H9 (cell line): ENCODE results near the gene AZGP1. TPM values are rescaled to one million over a fixed set of nuclear protein-coding genes. Genes with fewer than 3 reads are reported as not detected.

Source experiments
- DNase-seq: peaks from one replicate; pipeline ENCODE4 v3.0.0-alpha.2; 2017
- H2AFZ ChIP-seq: one replicate; pipeline ENCODE4 v1.6.1; 2013; ENCODE audit warnings: mild to moderate bottlenecking, low read length, control low read depth, moderate library complexity
- H2AK5ac ChIP-seq: 2 replicates; pipeline ENCODE4 v1.6.1; 2013; ENCODE audit warnings: low read length, control low read depth, mixed read lengths; ENCODE audit not compliant: insufficient read length
- H2BK120ac ChIP-seq: one replicate; pipeline ENCODE4 v1.6.1; 2013; ENCODE audit warnings: low read depth, mild to moderate bottlenecking, low read length, control low read depth, inconsistent platforms; ENCODE audit not compliant: poor library complexity, severe bottlenecking
- H2BK12ac ChIP-seq: 2 replicates; pipeline ENCODE4 v1.6.1; 2013; ENCODE audit warnings: low read length, control low read depth, mixed read lengths, low read depth; ENCODE audit not compliant: insufficient read length
- H2BK15ac ChIP-seq: 2 replicates; pipeline ENCODE4 v1.6.1; 2013; ENCODE audit warnings: low read depth, low read length, control low read depth
- H2BK20ac ChIP-seq: one replicate; pipeline ENCODE4 v1.6.1; 2013; ENCODE audit warnings: low read depth, mild to moderate bottlenecking, low read length, control low read depth, inconsistent platforms; ENCODE audit not compliant: poor library complexity, severe bottlenecking
- H2BK5ac ChIP-seq: 2 replicates; pipeline ENCODE4 v1.6.1; 2013; ENCODE audit warnings: low read length, control low read depth, mixed read lengths; ENCODE audit not compliant: insufficient read length
- H3K14ac ChIP-seq: 2 replicates; pipeline ENCODE4 v1.6.1; 2013; ENCODE audit warnings: low read length, control low read depth; ENCODE audit not compliant: insufficient read depth
- H3K18ac ChIP-seq: 2 replicates; pipeline ENCODE4 v1.6.1; 2013; ENCODE audit warnings: low read depth, mild to moderate bottlenecking, mixed read lengths, low read length, control low read depth; ENCODE audit not compliant: insufficient read length
- H3K23ac ChIP-seq: 2 replicates; pipeline ENCODE4 v1.6.1; 2013; ENCODE audit warnings: low read length, control low read depth, mixed read lengths, low read depth; ENCODE audit not compliant: insufficient read length
- H3K23me2 ChIP-seq: 2 replicates; pipeline ENCODE4 v1.6.1; 2013; ENCODE audit warnings: low read depth, mild to moderate bottlenecking, mixed read lengths, low read length, control low read depth; ENCODE audit not compliant: insufficient read length, poor library complexity, severe bottlenecking
- H3K27ac ChIP-seq: 2 replicates; pipeline ENCODE4 v1.5.1; 2013; ENCODE audit warnings: low read length, control low read depth, mixed read lengths, low read depth; ENCODE audit not compliant: insufficient read length
- H3K27me3 ChIP-seq: 2 replicates; pipeline ENCODE4 v1.6.1; 2013; ENCODE audit warnings: low read length, control low read depth, inconsistent platforms; ENCODE audit not compliant: insufficient read depth
- H3K4ac ChIP-seq: 2 replicates; pipeline ENCODE4 v1.6.1; 2013; ENCODE audit warnings: low read depth, mild to moderate bottlenecking, control low read depth, inconsistent platforms, low read length, moderate library complexity
- H3K4me1 ChIP-seq: 2 replicates; pipeline ENCODE4 v1.6.1; 2013; ENCODE audit warnings: low read length, control low read depth, inconsistent platforms; ENCODE audit not compliant: insufficient read depth
- H3K4me2 ChIP-seq: 2 replicates; pipeline ENCODE4 v1.6.1; 2013; ENCODE audit warnings: low read length, control low read depth, mixed read lengths; ENCODE audit not compliant: insufficient read length, insufficient read depth
- H3K56ac ChIP-seq: 2 replicates; pipeline ENCODE4 v1.6.1; 2013; ENCODE audit warnings: low read depth, mild to moderate bottlenecking, mixed read lengths, low read length, control low read depth; ENCODE audit not compliant: insufficient read length
- H3K79me1 ChIP-seq: 2 replicates; pipeline ENCODE4 v1.6.1; 2013; ENCODE audit warnings: low read depth, mild to moderate bottlenecking, moderate library complexity, low read length, control low read depth, inconsistent platforms; ENCODE audit not compliant: insufficient read depth, poor library complexity, severe bottlenecking
- H3K79me2 ChIP-seq: 2 replicates; pipeline ENCODE4 v1.6.1; 2013; ENCODE audit warnings: low read length, control low read depth, inconsistent platforms; ENCODE audit not compliant: insufficient read depth
- H3K9ac ChIP-seq: 2 replicates; pipeline ENCODE4 v1.6.1; 2013; ENCODE audit warnings: low read length, control low read depth, mixed read lengths; ENCODE audit not compliant: insufficient read length; ENCODE audit errors: extremely low read depth
- H3K9me3 ChIP-seq: one replicate; pipeline ENCODE4 v1.6.1; 2013; ENCODE audit warnings: low read depth, low read length, inconsistent platforms; ENCODE audit not compliant: control insufficient read depth
- H3T11ph ChIP-seq: one replicate; pipeline ENCODE4 v1.6.1; 2013; ENCODE audit warnings: mild to moderate bottlenecking, low read length, control low read depth, inconsistent platforms
- H4K20me1 ChIP-seq: one replicate; pipeline ENCODE4 v1.6.1; 2013; ENCODE audit not compliant: control insufficient read depth, insufficient read length, insufficient read depth
- H4K5ac ChIP-seq: 2 replicates; pipeline ENCODE4 v1.6.1; 2013; ENCODE audit warnings: low read depth, mild to moderate bottlenecking, mixed read lengths, low read length, control low read depth; ENCODE audit not compliant: insufficient read length
- H4K8ac ChIP-seq: replicated peaks from 2 replicates; pipeline ENCODE4 v1.6.1; 2013; ENCODE audit warnings: low read length, control low read depth, mixed read lengths, low read depth; ENCODE audit not compliant: insufficient read length
- H4K91ac ChIP-seq: 2 replicates; pipeline ENCODE4 v1.6.1; 2013; ENCODE audit warnings: low read depth, mild to moderate bottlenecking, moderate library complexity, mixed read lengths, low read length, control low read depth; ENCODE audit not compliant: insufficient read length
- H3K27ac Mint-ChIP-seq, 3 experiments: 2 replicates in 2 of 3; 3 replicates in 1 of 3; pipeline ENCODE4 v1.8.0; 2020 to 2021; ENCODE audit warnings: mixed read lengths in 3 of 3, mild to moderate bottlenecking in 1 of 3, moderate library complexity in 1 of 3
- H3K27me3 Mint-ChIP-seq: 2 replicates; pipeline ENCODE4 v1.8.0; 2021; ENCODE audit warnings: low read depth, mild to moderate bottlenecking, moderate library complexity, mixed read lengths
- H3K36me3 Mint-ChIP-seq, 3 experiments: 2 replicates in 2 of 3; 3 replicates in 1 of 3; pipeline ENCODE4 v1.8.0; 2020 to 2021; ENCODE audit warnings: low read depth in 3 of 3, mixed read lengths in 3 of 3; ENCODE audit not compliant: insufficient read depth in 1 of 3
- H3K4me1 Mint-ChIP-seq, 2 experiments: 2 replicates each; pipeline ENCODE4 v1.8.0; 2020; ENCODE audit warnings: mixed read lengths in 2 of 2
- H3K4me3 Mint-ChIP-seq, 2 experiments: 2 replicates in 1 of 2; 3 replicates in 1 of 2; pipeline ENCODE4 v1.8.0; 2020 to 2021; ENCODE audit warnings: mild to moderate bottlenecking in 2 of 2, mixed read lengths in 2 of 2, moderate library complexity in 1 of 2
- H3K9me3 Mint-ChIP-seq, 2 experiments: 2 replicates in 1 of 2; 3 replicates in 1 of 2; pipeline ENCODE4 v1.8.0; 2020; ENCODE audit warnings: mild to moderate bottlenecking in 2 of 2, mixed read lengths in 2 of 2, moderate library complexity in 1 of 2
- WGBS: extraction: QIAGEN DNeasy Blood & Tissue Kit; methylation state at CpG from one replicate; pipeline ENCODE4 v1.1.7; 2013; ENCODE audit warnings: missing lambda C conversion rate, low lambda C conversion rate, mixed read lengths; ENCODE audit not compliant: insufficient read length; ENCODE audit errors: extremely low coverage; 5-methylcytosine and 5-hydroxymethylcytosine counted together
- total RNA-seq: library from RNA; stranded (reverse); gene quantifications from 2 replicates; pipeline ENCODE4 v1.2.1, GENCODE V29; 2021
- TF ChIP-seq, protein P1 (sequence below): fragments of 200-600 bp; sonication (generic); conservative IDR thresholded peaks from 3 replicates; pipeline ENCODE4 v1.8.0; 2021; ENCODE audit warnings: antibody characterized with exemption, mild to moderate bottlenecking

Gene AZGP1
- total RNA-seq, 1 experiment from 2014 or later = not detected

DNA sequence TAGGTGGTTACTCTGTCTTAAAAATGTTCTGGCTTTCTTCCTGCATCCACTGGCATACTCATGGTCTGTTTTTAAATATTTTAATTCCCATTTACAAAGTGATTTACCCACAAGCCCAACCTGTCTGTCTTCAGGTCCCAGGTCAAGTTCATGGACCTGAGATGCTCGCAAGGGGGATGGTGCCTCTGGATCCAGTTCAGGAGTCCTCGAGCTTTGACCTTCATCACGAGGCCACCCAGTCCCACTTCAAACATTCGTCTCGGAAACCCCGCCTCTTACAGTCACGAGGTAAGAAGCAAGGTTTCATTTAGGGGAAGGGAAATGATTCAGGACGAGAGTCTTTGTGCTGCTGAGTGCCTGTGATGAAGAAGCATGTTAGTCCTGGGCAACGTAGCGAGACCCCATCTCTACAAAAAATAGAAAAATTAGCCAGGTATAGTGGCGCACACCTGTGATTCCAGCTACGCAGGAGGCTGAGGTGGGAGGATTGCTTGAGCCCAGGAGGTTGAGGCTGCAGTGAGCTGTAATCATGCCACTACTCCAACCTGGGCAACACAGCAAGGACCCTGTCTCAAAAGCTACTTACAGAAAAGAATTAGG lies 48.3 kb upstream of the AZGP1 start:
- Histone ChIP-seq H2AFZ (no peak overlapping the region), H3K4me2 (no peak overlapping the region), H3K9ac (no peak overlapping the region), H3K9me3 (no peaks in the 10 kb centered on the region), H2BK15ac (no peak overlapping the region), H4K5ac (no peak overlapping the region), H3K23ac (no peak overlapping the region), H3T11ph (no peak overlapping the region), H3K4me1 (no peaks in the 10 kb centered on the region), H3K27me3 (no peaks in the 10 kb centered on the region), H2BK5ac (no peak overlapping the region), H3K79me2 (peaks cover 2% of the 10 kb centered on the region; the same call in 1 of the 2 replicates), H2BK120ac (no peak overlapping the region), H2BK20ac (no peak overlapping the region), H3K56ac (no peak overlapping the region), H3K23me2 (no peaks in the 10 kb centered on the region), H4K91ac (no peak overlapping the region), H3K18ac (no peak overlapping the region), H2BK12ac (no peak overlapping the region), H3K14ac (no peak overlapping the region), H4K20me1 (no peaks in the 10 kb centered on the region), H4K8ac (no peak overlapping the region), H3K79me1 (peaks cover 7% of the 10 kb centered on the region), H3K4ac (no peak overlapping the region), H3K27ac (no peak overlapping the region), H2AK5ac (no peak overlapping the region)
- Mint-ChIP-seq H3K9me3 (no peaks in the 10 kb centered on the region), H3K4me3 (no peak overlapping the region), H3K27ac (no peak overlapping the region), H3K36me3 (peaks cover 31 to 59% (median 49%) of the 10 kb centered on the region in 3 experiments; a peak in 6 of 7 replicates), H3K27me3 (no peaks in the 10 kb centered on the region), H3K4me1 (peaks cover 0 to 5% of the 10 kb centered on the region in 2 experiments; a peak in 1 of 4 replicates)
- no peak for DNase-seq
- TF ChIP-seq, protein P1, sequence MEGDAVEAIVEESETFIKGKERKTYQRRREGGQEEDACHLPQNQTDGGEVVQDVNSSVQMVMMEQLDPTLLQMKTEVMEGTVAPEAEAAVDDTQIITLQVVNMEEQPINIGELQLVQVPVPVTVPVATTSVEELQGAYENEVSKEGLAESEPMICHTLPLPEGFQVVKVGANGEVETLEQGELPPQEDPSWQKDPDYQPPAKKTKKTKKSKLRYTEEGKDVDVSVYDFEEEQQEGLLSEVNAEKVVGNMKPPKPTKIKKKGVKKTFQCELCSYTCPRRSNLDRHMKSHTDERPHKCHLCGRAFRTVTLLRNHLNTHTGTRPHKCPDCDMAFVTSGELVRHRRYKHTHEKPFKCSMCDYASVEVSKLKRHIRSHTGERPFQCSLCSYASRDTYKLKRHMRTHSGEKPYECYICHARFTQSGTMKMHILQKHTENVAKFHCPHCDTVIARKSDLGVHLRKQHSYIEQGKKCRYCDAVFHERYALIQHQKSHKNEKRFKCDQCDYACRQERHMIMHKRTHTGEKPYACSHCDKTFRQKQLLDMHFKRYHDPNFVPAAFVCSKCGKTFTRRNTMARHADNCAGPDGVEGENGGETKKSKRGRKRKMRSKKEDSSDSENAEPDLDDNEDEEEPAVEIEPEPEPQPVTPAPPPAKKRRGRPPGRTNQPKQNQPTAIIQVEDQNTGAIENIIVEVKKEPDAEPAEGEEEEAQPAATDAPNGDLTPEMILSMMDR = no peak
- WGBS = no CpG with 5 or more reads among the region's 12 CpGs
